Skeletal muscle tissue (tissue), 4 donors: Measurements from ENCODE around the gene FKBP1A. TPM values are rescaled to one million over a fixed set of nuclear protein-coding genes. Genes with fewer than 3 reads are reported as not detected.
A peak's percentile ranks its signal among the peaks of the same experiment; 100 is the strongest.

Source experiments
- H3K27ac ChIP-seq: one replicate; pipeline ENCODE4 v1.7.0; 2013; ENCODE audit warnings: mild to moderate bottlenecking, low read depth, low read length, inconsistent platforms
- H3K27me3 ChIP-seq, 3 donors: one replicate each; pipeline ENCODE4 v1.7.0; 2013; ENCODE audit warnings: low read length in 3 of 3; ENCODE audit not compliant: control insufficient read depth in 3 of 3, insufficient read depth in 3 of 3
- H3K36me3 ChIP-seq, 3 donors: one replicate each; pipeline ENCODE4 v1.7.0; 2013; ENCODE audit warnings: low read length in 3 of 3; ENCODE audit not compliant: control insufficient read depth in 3 of 3, insufficient read depth in 3 of 3
- H3K4me1 ChIP-seq, 3 donors: one replicate each; pipeline ENCODE4 v1.7.0; 2013; ENCODE audit warnings: low read length in 3 of 3, mild to moderate bottlenecking in 3 of 3; ENCODE audit not compliant: control insufficient read depth in 3 of 3, insufficient read depth in 3 of 3
- H3K4me3 ChIP-seq, 3 donors: one replicate each; pipeline ENCODE4 v1.7.0; 2013; ENCODE audit warnings: low read length in 3 of 3
- H3K9ac ChIP-seq, 3 donors: one replicate each; pipeline ENCODE4 v1.7.0; 2013; ENCODE audit warnings: low read length in 3 of 3, mild to moderate bottlenecking in 3 of 3, moderate library complexity in 2 of 3, low read depth in 1 of 3
- H3K9me3 ChIP-seq, 3 donors: one replicate each; pipeline ENCODE4 v1.7.0; 2013; ENCODE audit warnings: low read length in 3 of 3; ENCODE audit not compliant: control insufficient read depth in 3 of 3
- total RNA-seq: library from RNA; depleted of rRNA; stranded (reverse); fragments of >200 nt; gene quantifications from one replicate; pipeline ENCODE4 v1.2.3, GENCODE V29; 2014
- donor health status: Osteomylitis.

The FKBP1A gene
- total RNA-seq, 1 donor from 2014 or later, result 56.4 TPM

DNA sequence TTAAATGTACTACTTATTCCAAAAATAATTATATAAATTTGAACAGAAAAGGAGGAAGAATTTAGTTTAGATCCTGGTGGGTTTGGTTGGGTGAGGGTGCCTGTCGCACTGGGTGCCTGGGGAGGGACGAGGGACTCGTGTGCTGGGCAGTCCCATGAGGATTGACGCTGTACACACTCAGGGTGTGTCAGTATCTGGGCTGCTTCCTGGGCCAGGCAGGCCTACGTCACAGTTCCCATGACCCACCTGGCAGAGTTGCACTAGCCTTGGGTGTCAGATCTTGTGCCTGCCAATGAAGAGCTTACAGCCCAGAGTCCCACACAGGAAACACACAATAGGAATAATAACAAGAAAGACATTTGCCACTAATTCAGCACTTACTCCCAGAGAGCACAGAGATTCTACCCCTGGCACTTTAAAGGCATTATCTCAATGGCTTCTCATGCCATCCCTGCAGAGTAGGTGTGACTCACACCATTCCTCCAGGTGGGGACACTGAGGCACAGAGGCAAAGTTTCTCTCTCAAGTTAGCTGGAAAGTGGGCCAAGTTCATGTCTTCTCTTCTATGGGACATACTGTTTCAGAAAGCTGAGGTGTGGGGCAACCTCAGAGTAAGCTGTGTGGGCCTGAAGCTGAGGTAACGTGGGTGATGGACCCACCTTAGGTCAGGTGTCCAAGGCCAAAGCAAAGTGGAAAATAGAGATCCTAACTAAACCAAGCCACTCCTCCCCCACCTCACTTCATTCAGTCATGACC, 62.6 kb downstream of the FKBP1A start:
- Histone ChIP-seq H3K9me3 (no peaks in the 10 kb centered on the region), H3K36me3 (no peaks in the 10 kb centered on the region), H3K9ac (peak overlapping the region in 2 of 3 donors; percentile 4 to 77), H3K4me1 (peaks cover 54 to 60% (median 60%) of the 10 kb centered on the region in 3 donors), H3K27ac (peak overlapping the region; percentile 75), H3K27me3 (no peaks in the 10 kb centered on the region), H3K4me3 (peak overlapping the region in 2 of 3 donors; percentile 5 to 22)

DNA sequence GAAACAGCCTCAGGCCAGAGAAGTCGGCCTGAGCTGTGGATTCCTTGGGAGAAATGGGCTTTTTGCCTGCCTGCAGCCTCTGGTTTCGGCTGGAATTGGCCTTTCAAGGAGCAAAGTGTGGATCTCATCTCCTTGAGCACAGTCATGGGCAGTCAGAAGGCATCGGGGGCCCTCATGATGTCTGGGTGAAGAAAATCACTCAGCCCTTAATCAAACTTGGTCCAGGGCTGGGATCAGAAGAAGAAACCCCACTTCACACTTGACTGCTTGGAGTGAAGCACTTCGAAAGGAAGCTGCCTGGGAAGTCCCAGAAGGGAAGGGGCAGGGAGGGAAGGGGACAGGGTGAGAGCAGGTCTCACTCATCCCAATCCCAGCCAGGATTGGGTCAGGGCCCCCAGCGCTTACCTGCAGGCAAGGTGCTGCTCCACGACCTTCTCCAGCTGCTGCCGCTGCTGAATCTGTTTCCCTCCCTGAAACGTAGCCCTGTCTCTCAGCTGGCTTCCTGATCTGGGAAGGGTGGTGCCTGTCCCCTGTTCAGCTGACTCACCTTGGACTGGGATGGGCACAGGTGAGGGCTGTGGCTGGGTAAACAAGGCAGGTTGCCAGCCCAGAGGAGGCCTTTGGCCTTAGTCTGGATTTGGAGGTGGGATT, 64.0 kb downstream of the FKBP1A start, which contains the start of gene SDCBP2:
SDCBP2 (minus strand) TSS at position 460 of the 651 bp plus-strand sequence. CDS start 8,723 bp downstream, outside the sequence.
- no peaks in the 10 kb centered on the region for H3K9me3 ChIP-seq
- H3K4me3 ChIP-seq, result no peak within 1 kb of the TSS
- peak within 1 kb of the TSS in 2 of 3 donors; percentile 28 to 77 for H3K9ac ChIP-seq
- no peaks in the 10 kb centered on the region for H3K27me3 ChIP-seq
- H3K27ac ChIP-seq, result peak within 1 kb of the TSS; percentile 75
- peaks cover 59 to 71% (median 67%) of the 10 kb centered on the region in 3 donors for H3K4me1 ChIP-seq
- no peaks in the 10 kb centered on the region for H3K36me3 ChIP-seq

DNA sequence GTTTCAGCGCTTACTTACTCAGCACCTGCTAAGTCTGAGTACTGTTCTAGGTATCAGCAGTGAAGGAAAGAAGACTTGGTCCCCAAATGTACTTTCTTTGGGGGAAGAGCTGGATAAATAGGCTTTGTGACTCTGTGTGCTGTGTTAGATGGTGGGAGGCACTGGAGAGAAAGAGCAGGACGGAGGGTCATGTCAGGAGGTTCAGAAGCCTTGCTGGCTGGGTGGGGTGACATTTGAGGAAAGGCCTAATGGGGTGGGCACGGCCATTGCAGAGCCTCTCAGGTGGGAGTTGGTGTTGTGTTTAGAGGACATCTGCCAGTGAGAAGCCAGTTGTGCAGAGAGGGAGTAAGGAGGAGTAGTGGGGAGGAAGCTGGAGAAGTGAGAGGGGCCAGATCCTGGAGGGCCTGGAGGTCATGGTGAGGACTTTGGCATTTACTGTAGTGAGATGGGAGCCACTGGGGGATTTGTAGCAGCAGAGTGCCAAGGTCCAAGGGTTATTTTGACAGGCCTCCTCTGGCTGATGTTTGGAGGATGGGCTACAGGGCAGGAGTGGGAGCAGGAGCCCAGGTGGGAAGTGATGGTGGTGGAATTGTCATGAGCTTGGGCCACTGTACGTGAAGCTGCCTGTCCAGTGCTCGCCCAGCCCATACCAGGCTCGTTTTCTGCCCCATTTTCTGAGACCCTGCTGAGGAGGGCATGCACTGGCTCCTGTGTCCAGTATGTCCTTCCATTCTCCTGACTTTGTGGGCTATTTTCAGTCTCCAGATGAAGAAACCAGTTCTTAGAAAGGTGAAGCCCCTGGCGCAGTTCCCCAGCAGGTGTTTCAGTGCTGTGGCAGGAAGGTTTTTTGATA, 64.8 kb downstream of the FKBP1A start:
- Histone ChIP-seq H3K27ac (peak overlapping the region; percentile 75), H3K27me3 (no peaks in the 10 kb centered on the region), H3K9ac (peak overlapping the region in 2 of 3 donors; percentile 28 to 45), H3K9me3 (no peaks in the 10 kb centered on the region), H3K4me3 (no peak overlapping the region), H3K4me1 (peaks cover 59 to 73% (median 73%) of the 10 kb centered on the region in 3 donors), H3K36me3 (no peaks in the 10 kb centered on the region)

DNA sequence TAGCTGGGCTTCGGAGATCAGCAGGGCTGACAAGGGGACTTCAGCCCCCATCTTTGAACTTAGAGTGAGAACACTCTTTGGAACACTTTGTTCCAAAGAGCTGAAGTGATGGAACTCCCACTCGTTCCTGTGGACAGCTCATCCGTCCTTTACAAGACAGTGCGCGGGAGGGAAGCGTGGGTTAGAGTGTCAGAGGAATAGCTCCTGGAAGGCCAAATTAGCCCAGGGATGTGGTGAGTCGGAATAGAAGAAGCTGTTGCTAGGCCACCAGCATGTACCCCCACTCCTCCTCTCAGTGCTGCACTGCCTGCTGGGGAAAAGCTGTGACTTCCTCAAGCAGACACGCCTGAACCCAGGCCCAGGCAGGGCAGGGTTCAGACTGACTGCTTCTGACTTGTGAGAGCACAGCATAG, 65.6 kb downstream of the FKBP1A start:
- no peak overlapping the region for H3K4me3 ChIP-seq
- no peaks in the 10 kb centered on the region for H3K9me3 ChIP-seq
- peaks cover 54 to 76% (median 73%) of the 10 kb centered on the region in 3 donors for H3K4me1 ChIP-seq
- H3K27me3 ChIP-seq, result no peaks in the 10 kb centered on the region
- peak overlapping the region in 1 of 3 donors; percentile 26 for H3K9ac ChIP-seq
- no peaks in the 10 kb centered on the region for H3K36me3 ChIP-seq
- peak overlapping the region; percentile 99 for H3K27ac ChIP-seq

DNA sequence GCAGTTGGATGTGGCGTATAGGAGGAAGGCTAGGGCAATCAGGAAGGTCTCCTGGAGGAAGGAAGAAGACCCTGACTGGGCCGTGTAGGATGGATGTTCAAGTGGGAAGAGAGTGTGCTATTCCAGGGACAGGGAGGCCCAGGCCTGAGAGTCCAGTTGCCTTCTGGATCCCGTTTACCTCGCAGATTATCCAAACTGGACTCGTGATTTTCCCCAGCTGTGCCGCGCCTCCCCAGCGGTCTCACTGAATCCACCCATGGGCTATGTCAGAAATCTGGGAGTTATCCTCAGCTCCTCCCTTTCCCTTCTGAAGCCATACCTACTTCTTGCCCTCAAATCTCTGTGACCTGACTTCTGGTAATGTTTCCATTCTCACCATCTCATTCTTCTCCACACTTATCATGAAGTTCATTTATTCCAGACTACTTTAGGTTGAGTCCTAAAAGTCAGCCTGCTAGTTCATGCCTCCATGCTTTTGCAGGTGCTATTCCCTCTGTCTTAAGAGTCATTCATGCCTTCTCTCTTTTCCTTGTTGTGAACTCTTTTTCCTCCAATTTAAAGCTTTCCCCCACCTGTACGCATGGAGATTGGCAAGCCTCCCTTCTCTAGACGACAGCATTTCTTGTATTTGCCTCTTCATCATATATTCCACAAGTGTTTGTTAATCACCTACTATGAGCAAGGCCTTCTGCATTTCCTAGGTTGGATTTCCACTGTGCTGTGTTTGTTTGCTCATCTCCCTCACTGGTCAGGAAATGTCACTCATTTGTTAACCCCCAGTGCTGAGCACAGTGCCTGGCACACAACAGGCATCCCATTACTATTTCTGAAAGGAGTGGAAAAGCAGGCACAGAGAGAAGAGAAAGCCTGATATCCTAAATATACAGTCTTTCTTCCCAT, 66.6 kb downstream of the FKBP1A start:
- no peaks in the 10 kb centered on the region for H3K36me3 ChIP-seq
- H3K9me3 ChIP-seq, result no peaks in the 10 kb centered on the region
- peak overlapping the region; percentile 99 for H3K27ac ChIP-seq
- peak overlapping the region; percentile 87 to 100 (median 100) for H3K9ac ChIP-seq
- peaks cover 57 to 80% (median 75%) of the 10 kb centered on the region in 3 donors for H3K4me1 ChIP-seq
- H3K27me3 ChIP-seq, result no peaks in the 10 kb centered on the region
- peak overlapping the region; percentile 93 to 94 (median 94) for H3K4me3 ChIP-seq

DNA sequence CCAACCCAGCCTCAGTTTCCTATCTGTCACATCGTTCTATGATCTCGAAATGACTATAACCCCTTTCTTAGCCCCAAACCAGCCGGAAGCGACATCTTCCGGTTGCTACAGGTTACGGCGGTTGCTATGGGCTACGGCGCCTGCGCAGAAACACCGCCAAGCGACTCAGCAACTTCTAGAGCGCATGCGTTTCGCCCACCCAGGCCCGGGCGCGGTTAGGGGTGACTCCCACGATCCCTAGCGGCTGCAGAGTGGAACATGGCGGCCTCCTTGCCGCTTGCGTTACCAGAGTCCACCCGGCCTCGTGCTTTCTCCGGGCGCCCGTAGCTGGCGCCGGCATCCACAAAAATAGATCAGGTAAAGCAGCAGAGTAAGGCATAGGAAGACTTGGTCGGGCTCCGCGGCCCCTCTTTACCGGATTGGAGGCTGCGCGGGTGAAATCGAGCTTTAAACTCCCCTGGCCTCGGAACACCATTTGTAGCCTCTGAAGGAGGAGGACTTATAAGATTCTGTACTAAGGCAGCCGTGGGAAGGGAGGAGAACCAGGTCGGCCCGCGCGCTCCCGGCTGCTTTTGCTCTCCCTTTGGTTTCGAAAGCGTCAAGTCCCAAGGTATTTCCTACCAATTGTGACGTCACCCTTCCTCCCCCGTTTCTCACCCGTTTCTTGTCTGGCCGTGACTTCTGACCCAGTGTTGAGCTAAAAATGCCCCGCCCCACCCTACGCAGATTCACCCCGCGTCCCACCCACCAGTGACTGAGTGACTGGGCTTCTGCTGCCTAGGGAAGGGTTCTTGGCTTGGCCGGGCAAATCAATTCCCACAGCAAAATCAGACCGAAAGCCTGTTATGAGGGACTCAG, 67.5 kb downstream of the FKBP1A start:
- Histone ChIP-seq H3K9me3 (no peaks in the 10 kb centered on the region), H3K27me3 (no peaks in the 10 kb centered on the region), H3K27ac (peak overlapping the region; percentile 99), H3K4me1 (peaks cover 52 to 75% (median 69%) of the 10 kb centered on the region in 3 donors), H3K36me3 (no peaks in the 10 kb centered on the region), H3K9ac (peak overlapping the region; percentile 87 to 100 (median 100)), H3K4me3 (peak overlapping the region; percentile 93 to 94 (median 94))

DNA sequence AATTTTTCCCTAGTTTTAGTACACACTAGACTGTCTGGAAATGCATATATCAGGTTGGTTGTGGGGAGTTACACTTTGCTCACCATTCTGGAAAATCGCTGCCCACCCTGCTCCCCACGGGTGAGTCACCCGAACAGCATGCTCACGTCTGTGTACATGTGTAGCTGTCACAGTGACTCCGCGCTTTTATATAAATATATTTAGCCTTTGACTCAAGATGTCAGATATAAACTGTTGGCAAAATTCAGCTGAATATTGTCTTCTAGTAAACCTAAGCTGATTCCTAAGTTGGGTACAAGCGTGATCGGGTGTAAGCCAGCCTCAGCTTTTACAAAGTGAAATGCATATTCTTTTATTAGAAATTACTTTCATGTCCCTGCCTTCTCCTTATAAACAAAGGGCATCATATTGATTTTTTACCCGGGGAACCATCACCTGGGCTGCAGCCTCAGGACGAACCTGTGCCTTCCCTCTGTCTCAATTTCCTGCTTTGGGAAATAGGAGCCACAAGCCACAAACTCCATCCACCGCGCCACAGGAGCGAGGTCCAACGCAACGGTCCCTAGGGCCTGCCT, 68.2 kb downstream of the FKBP1A start:
- H3K27ac ChIP-seq, result peak overlapping the region; percentile 99
- H3K27me3 ChIP-seq, result no peaks in the 10 kb centered on the region

DNA sequence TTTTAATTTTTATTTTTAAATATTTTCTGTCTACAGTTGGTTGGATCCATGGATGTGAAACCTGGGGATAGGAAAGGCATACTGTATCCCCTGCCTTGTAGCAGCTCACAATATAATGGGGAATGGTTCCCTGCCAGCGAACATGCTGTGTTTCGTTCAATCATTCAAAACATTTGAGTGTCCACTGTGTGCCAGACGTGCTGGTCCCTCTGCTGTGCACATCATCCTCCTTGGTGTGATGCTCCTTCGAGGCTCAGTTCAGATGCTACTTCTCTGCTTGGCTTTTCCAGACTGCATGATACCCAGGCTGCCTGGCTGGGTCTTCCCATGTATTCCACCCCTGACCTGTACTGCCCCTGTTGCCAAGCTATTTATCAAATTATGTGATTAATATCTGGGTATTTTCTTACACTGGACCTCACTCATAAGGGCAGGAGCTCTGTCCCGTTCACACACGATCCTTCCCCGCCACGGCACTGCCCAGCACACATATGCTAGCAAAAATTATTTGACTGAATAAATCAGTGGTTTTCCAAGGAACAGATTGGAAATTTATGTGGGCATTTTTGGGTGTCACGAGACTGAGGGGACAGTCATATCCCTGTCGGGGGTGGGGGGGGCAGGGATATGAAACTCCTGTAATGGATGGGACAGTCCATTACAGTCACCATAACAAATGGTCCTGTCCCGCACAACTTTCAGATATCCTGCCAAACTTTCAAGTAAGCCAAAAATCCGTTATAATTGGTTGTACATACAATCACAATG, 68.8 kb downstream of the FKBP1A start:
- H3K9ac ChIP-seq, result no peak overlapping the region
- no peaks in the 10 kb centered on the region for H3K9me3 ChIP-seq
- H3K4me1 ChIP-seq, result peaks cover 45 to 63% (median 57%) of the 10 kb centered on the region in 3 donors
- H3K36me3 ChIP-seq, result no peaks in the 10 kb centered on the region
- H3K27ac ChIP-seq, result peak overlapping the region; percentile 99
- H3K27me3 ChIP-seq, result no peaks in the 10 kb centered on the region
- H3K4me3 ChIP-seq, result no peak overlapping the region

More for the DNA sequence above, 68.2 kb downstream of the FKBP1A start:
- Histone ChIP-seq H3K4me1 (peaks cover 47 to 69% (median 64%) of the 10 kb centered on the region in 3 donors), H3K4me3 (peak overlapping the region; percentile 93 to 94 (median 94)), H3K9me3 (no peaks in the 10 kb centered on the region), H3K36me3 (no peaks in the 10 kb centered on the region), H3K9ac (peak overlapping the region; percentile 59 to 100 (median 100))
